ENCODE measurements around the gene CAV1. TPM values are rescaled to one million over a fixed set of nuclear protein-coding genes. Genes with fewer than 3 reads are reported as not detected.
A peak's percentile ranks its signal among the peaks of the same experiment; 100 is the strongest.
"Not testable (repeated sequence)": the region's sequence is repeated elsewhere in the genome, so short reads cannot be mapped to it uniquely, and the experiment has no call there.

The CAV1 gene, protein sequence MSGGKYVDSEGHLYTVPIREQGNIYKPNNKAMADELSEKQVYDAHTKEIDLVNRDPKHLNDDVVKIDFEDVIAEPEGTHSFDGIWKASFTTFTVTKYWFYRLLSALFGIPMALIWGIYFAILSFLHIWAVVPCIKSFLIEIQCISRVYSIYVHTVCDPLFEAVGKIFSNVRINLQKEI
- total RNA-seq (2014; rRNA removed; shearing (Covaris generic)): 4.1 and 4.5 TPM in 2 replicates

- peak; percentile 70 for DNase-seq (ENCODE audit: low spot score)
Observed at GRCh38 chr7:116524609-116525297, at the start of gene CAV1. TSS of gene CAV1 (plus strand) at chr7:116525036. CDS start at chr7:116525063, 27 bp downstream.

- DNase-seq (ENCODE audit: low spot score): no peak
Observed at GRCh38 chr7:116477625-116478024, 47.2 kb upstream of the CAV1 start.

GRCh38 chr7:116478834-116479233, 46.0 kb upstream of the CAV1 start:
- no peak for DNase-seq (ENCODE audit: low spot score)

DNA sequence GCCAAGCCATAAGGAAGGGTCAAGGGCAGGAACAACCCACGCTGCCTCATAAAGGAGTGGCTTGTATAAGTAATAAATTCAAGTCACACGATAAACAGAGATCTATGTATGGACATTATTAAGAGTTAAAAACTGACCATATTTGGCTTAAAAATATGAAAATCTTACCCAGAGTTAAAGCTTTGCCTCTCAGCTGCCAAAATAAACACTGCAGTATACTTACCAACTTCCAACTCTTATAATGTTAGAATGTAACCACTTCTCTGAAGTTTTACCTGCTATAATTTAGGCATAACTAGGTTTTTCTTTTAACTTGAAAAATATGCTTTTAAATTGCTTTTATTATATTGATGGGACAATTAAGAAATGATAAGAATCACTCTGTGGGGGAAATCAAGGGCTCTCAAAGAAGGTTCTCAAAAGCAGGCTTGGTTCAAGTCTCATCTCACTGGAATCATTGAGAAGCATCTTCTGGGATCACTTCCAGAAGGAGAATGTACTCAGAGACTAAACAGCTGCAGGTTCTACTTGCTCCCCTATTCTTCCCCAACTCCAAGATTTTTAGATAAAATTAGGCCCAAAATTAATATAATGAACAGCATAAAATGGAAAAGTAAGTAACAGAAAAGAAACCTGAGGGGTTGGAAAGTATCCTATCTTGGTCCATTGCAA, 41.4 kb upstream of the CAV1 start:
- DNase-seq (ENCODE audit: low spot score): no peak

GRCh38 chr7:116484389-116484788, 40.4 kb upstream of the CAV1 start:
- DNase-seq (ENCODE audit: low spot score): not testable (repeated sequence)

GRCh38 chr7:116487907-116488521, 36.8 kb upstream of the CAV1 start:
- DNase-seq (ENCODE audit: low spot score): no peak

GRCh38 chr7:116490351-116490750, 34.5 kb upstream of the CAV1 start:
- no peak for DNase-seq (ENCODE audit: low spot score)

DNA sequence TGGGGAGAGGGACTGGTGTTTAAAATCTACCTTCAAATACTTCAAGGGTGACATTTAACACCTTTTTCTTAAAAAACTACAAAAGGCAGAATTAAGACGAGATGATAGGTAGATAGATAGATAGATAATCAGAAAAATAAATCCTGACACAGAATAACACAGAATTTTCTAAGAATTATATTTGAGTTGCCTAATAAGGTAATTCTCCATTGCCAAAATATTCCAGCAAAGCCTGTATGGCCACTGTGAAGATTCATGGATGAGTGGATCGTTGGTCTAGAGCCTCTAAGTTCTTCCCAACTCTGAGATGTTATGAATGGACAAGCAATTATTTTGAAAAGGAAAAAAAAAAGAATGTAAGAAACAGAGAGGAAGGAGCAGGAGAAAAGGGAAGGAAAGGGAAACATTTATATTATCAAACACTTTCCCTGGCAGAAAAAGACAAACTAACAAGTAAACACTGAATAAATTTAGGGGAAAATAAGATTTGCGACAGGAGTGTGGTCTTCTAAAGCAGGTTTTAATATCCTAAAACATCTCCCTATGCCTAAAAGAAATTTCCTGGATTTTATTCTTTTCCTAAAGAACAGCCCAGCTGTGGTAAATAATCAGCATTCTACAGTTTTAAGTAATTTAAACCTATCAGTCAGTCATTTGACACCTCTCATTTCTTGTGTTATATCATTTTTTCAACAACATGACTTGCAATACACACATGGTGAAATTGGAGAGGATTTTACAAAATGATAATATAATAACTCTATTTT, 32.8 kb upstream of the CAV1 start:
- no peak for DNase-seq (ENCODE audit: low spot score)

DNA sequence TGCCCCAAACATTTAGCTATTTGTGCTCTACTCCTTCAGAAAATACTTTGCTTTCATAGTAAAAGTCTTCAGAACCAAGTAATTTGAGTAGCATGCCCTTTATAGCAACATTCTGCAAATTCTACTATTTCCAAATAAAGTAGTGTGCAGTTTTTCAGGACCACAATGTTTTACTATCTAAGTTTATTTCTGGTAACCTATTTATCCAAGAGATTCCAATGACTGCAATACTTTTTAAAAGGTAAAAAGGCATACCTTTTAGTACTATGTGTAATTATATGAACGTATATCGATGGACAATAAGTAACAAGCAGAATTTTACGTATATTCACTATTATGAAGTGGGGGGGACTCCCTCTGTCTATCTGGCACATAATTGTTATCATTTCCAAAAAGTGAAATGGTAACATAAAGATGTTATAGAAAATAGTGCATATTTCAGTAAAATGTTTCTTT, 32.2 kb upstream of the CAV1 start:
- DNase-seq (ENCODE audit: low spot score): no peak

GRCh38 chr7:116493449-116493848, 31.4 kb upstream of the CAV1 start:
- no peak for DNase-seq (ENCODE audit: low spot score)

DNA sequence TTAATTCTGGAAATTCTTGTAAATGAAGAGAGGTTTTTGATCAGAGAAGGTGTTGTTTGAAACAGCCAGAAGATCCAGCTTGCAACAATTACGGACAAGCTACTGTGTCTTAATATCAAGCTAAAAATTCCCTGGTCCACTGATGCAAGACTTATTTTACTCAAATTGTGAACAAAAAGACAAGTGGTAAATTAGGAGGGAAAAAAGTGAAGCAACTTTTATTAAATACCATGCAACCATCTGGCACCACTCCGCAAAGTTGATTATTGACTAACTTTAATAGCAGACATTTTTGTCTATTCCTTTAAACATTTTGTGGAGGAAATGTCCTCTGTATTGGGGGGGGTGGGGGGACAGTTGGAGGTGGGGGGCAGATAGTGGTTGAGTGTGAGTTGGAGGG, 30.4 kb upstream of the CAV1 start:
- no peak for DNase-seq (ENCODE audit: low spot score)

DNA sequence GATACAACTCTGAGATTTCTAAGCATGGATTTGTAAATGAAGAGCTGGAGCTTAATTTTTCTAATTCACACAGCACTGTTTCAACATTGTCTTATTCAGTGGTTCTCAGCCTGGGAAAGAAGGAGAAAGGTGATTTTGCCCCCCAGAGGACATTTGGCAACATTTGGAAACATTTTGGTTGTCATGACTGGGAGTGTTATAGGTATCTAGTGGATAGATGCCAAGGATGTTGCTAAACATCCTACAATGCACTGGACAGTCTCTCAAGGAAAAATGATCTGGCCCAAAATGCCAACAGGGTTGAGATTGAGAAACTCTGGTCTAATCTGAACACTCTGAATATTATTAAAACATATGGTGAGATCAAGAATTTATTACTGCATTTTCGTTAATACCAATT, 29.1 kb upstream of the CAV1 start:
- DNase-seq (ENCODE audit: low spot score): no peak

DNA sequence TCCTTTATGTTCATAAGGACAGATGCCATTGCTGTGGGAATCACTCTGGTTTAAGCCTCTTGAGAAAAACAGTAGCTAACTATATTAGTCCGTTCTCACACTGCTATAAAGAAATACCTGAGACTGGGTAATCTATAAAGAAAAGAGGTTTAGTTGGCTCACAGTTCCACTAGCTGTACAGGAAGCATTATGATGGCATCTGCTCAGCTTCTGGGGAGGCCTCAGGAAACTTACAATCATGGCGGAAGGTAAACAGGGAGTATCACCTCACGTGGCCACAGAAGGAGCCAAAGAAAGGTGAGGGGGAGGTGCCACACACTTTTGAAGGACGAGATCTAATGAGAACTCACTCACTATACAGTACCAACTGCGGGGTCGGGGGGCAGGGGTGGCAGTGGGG, 28.2 kb upstream of the CAV1 start:
- DNase-seq (ENCODE audit: low spot score): no peak

DNA sequence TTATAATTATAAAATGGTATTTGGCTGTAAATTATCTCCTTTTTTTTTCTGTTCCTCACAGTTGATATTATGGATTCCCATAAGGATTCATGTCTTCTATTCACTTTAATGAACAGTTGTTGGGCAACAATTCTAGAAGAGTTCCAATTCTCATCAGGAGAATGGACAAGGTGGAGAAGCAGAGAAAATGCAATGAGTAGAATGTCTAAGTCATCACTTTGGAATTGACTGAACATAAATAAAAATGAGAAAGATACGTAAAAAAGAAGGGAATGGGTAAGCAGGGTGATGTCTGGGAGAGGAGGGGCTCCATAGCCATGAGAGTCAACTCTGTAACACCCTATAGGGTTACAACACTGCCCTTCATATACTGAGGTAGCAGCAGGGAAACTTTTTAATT, 27.1 kb upstream of the CAV1 start:
- DNase-seq (ENCODE audit: low spot score): no peak

DNA sequence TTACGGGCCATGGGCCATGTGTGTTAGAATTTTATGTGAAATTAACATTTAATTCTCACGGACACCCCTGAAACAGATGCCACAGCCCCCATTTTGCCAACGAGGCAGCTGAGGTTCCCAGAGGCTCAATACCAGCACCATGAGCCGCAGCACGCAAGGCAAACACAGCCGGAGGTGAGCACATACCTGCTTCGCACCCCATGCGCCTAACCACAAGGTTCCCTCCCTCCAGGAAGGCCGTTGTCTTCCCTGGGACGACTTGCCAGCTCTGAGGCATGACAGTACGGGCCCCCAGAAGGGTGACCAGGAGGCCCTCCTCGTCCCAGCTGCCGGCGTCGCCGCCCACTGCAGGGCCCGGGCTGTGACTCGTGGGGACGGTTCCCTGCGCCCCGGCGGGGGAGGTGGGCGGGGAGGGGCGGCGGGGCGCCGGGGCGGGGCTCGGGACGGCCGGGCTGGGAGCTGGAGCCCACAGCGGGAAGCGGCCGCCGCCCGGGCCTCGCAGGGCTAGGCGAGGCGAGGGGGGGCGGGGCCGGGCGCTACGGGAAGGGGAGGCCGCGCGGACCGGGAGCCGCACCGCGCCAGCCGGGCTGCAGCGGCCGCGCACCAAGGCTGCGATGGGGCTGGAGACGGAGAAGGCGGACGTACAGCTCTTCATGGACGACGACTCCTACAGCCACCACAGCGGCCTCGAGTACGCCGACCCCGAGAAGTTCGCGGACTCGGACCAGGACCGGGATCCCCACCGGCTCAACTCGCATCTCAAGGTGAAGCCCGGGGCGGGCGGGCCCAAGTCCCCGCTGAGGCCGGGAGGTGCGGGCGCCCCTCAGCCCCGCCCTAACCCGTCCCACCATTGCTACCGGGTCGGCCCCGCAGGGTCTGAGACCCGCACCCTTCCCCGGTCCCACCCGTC, 25.4 kb upstream of the CAV1 start, which contains the start of gene CAV2:
CAV2 (plus strand) TSS at position 571 of the 910 bp plus-strand sequence; CDS start at position 615, 44 bp downstream.
- peak; percentile 70 for DNase-seq (ENCODE audit: low spot score)

GRCh38 chr7:116500078-116500853, 24.6 kb upstream of the CAV1 start:
- peak; percentile 52 for DNase-seq (ENCODE audit: low spot score)

DNA sequence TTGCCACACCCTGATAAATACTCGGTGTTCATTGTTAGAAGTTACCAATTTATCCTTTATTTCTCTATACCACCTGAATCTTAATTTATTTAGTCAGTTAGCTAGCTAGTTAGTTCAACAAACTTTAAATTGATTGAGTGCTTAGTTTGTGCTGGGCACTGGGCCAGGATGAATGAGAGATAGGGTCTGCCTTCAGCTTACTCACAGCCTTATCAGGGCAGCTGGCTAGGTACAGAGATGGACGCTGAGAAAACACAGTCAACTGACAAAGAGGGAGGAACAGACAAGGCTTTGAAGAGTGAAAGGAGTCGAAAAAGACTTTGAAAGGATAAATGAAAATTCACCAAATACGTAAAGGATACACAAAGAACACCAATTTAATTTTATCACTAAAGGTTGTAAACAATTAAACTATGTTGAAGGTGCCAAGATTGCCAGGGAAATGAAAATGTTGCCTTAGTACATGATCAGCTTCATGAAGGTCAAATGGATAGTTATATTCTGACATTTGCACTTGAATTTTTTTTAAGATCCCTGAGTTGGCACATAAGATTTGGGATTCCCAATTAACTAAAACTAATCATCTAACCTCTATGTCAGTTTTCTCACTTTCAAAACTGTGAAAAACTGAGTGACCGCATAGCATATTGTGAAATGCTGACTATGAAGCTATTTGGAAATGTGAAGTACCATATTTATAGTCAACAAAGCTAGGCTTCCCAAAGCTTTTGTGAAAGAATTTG, 23.2 kb upstream of the CAV1 start:
- DNase-seq (ENCODE audit: low spot score): no peak

- DNase-seq (ENCODE audit: low spot score): no peak
Observed at GRCh38 chr7:116502201-116503096, 22.4 kb upstream of the CAV1 start.
